Pancreas (tissue), 10 donors: Measurements from ENCODE around the gene LRMDA. TPM values are rescaled to one million over a fixed set of nuclear protein-coding genes. Genes with fewer than 3 reads are reported as not detected.

Source experiments
- ATAC-seq, 4 donors: fragments of 200-7000 bp; cut with Tn5 transposase; one replicate each; pipeline versions ENCODE4 v1.8.0 to v1.9.1; 2020; ENCODE audit warnings: mild to moderate bottlenecking in 4 of 4, moderate library complexity in 4 of 4
- DNase-seq, 6 donors: peaks; one replicate each; pipeline ENCODE4 v3.0.0-alpha.2; 2020
- FAIRE-seq: peaks from 2 replicates; lab custom pipeline; 2012; peaks lifted over from hg19 to GRCh38; lab: Jason Lieb, UNC
- H3K27ac ChIP-seq, 4 donors: fragments of 200-600 bp; sonication (generic); 1 replicate in 3 of 4; 2 replicates in 1 of 4; pipeline versions ENCODE4 v1.5.0 to v1.8.0; 2020
- H3K27me3 ChIP-seq, 4 donors: fragments of 200-600 bp; one replicate each; pipeline ENCODE4 v1.8.0; 2021
- H3K36me3 ChIP-seq, 3 donors: fragments of 200-600 bp; sonication (generic) in 1 of 3; one replicate each; pipeline versions ENCODE4 v1.5.0 to v1.8.0; 2020 to 2021
- H3K4me1 ChIP-seq, 3 donors: fragments of 200-600 bp; one replicate each; pipeline ENCODE4 v1.8.0; 2021
- H3K4me3 ChIP-seq, 4 donors: fragments of 200-600 bp; sonication (generic) in 2 of 4; one replicate each; pipeline versions ENCODE4 v1.5.0 to v1.8.0; 2020 to 2021
- H3K9me3 ChIP-seq, 4 donors: fragments of 200-600 bp; one replicate each; pipeline ENCODE4 v1.8.0; 2021
- WGBS, 2 donors: extraction: QIAGEN DNeasy Blood & Tissue Kit; methylation state at CpG; one replicate each; pipeline ENCODE4 v1.1.7; 2013; 5-methylcytosine and 5-hydroxymethylcytosine counted together
- intact Hi-C, 3 donors: fragments of 100-400 bp; cut with DNase I; formaldehyde crosslinking; loops; one replicate each; pipeline versions ENCODE4 v1.11.1 to v1.14.2; 2022
- polyA plus RNA-seq, 2 donors: library from polyadenylated mRNA; stranded (reverse); fragments of 200-250 nt; gene quantifications; one replicate each; pipeline ENCODE4 v1.2.3, GENCODE V29; 2013
- total RNA-seq, 6 donors: library from RNA; stranded (reverse); fragmentation: NEBNext Ultra II Directional in 4 of 6; extraction: Animal tissue kit (Norgen Biotek cat#: 25700) in 4 of 6; gene quantifications; one replicate each; pipeline versions ENCODE4 v1.2.1 to v1.2.4, GENCODE V29; 2021 to 2023
- TF ChIP-seq, protein P1 (sequence below), 4 donors: fragments of 200-600 bp; sonication (generic) in 3 of 4; IDR thresholded peaks; one replicate each; pipeline versions ENCODE4 v1.5.0 to v1.8.0; 2021; ENCODE audit warnings: antibody characterized with exemption in 4 of 4
- donor health status: healthy with polysubstance abuse.
- donor health status: DM: no; HTN: no; CAD: no; lungs with moderate emphysema.
- donor health status: DM: no; HTN: no; CAD: no.
- donor health status: control.
- donor health status: control.
- donor health status: Bipolar disorder and iron deficiency.
- donor health status: DM: yes; HTN: yes; CAD: no.
- donor health status: DM: no; HTN: no; CAD: no.
- donor health status: DM: no; HTN: no; CAD: no.
- donor health status: DM: yes; HTN: yes; CAD: no.

Gene LRMDA
- total and polyA plus RNA-seq, 8 donors, result 4.6 to 21.2 (median 13.4) TPM

- ATAC-seq (no peak), FAIRE-seq (no peak), DNase-seq (no peak)
- WGBS, 2 donors, result 73 to 79% methylated on average over 6 of the region's 6 CpGs
- H3K27me3 ChIP-seq, result no peaks in the 10 kb centered on the region
- no peak overlapping the region for H3K27ac ChIP-seq
- no peaks in the 10 kb centered on the region for H3K36me3 ChIP-seq
- no peaks in the 10 kb centered on the region for H3K9me3 ChIP-seq
- TF ChIP-seq, protein P1, sequence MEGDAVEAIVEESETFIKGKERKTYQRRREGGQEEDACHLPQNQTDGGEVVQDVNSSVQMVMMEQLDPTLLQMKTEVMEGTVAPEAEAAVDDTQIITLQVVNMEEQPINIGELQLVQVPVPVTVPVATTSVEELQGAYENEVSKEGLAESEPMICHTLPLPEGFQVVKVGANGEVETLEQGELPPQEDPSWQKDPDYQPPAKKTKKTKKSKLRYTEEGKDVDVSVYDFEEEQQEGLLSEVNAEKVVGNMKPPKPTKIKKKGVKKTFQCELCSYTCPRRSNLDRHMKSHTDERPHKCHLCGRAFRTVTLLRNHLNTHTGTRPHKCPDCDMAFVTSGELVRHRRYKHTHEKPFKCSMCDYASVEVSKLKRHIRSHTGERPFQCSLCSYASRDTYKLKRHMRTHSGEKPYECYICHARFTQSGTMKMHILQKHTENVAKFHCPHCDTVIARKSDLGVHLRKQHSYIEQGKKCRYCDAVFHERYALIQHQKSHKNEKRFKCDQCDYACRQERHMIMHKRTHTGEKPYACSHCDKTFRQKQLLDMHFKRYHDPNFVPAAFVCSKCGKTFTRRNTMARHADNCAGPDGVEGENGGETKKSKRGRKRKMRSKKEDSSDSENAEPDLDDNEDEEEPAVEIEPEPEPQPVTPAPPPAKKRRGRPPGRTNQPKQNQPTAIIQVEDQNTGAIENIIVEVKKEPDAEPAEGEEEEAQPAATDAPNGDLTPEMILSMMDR (IDR thresholded peaks at IDR 0.05), result no peak
- no peaks in the 10 kb centered on the region for H3K4me1 ChIP-seq
- no peak overlapping the region for H3K4me3 ChIP-seq
- intact Hi-C loops, result no loop called here
Observed at GRCh38 chr10:76353237-76353851, 921.9 kb downstream of the LRMDA start.

DNA sequence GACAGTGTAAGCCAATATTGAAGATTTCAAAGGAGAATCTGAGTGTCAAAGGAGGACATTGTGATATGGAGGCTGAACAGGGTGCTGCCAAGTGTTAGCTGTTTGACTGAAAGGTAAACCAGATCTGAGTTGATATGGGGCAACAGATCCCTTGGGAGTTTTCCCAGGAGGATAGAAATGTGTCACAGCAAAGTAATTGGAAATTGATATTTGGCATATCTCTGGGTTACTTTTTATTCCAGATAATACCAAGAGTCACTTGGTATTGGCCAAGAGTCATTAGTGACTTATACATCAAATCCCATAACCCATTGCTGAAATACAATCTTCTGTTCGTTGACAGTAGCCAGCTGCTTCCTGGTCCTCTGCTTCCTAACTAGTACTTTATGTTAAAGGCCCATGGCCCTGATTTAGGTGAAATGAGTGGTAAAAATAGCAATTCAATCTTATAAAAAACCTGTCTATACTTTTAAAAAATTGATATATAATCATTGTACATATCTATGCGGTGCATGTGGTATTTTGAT lies 922.9 kb downstream of the LRMDA start:
- 86 to 88% methylated on average over 2 of the region's 2 CpGs for WGBS, 2 donors
- no peaks in the 10 kb centered on the region for H3K4me1 ChIP-seq
- ATAC-seq (no peak), DNase-seq (no peak), FAIRE-seq (no peak)
- H3K4me3 ChIP-seq, result no peak overlapping the region
- no peak overlapping the region for H3K27ac ChIP-seq
- H3K36me3 ChIP-seq, result no peaks in the 10 kb centered on the region
- no peaks in the 10 kb centered on the region for H3K27me3 ChIP-seq
- TF ChIP-seq, protein P1 (IDR thresholded peaks at IDR 0.05), result no peak
- intact Hi-C loops, result no loop called here
- no peaks in the 10 kb centered on the region for H3K9me3 ChIP-seq

GRCh38 chr10:76354921-76355320 lies 923.5 kb downstream of the LRMDA start:
- Histone ChIP-seq H3K9me3 (no peaks in the 10 kb centered on the region), H3K27me3 (no peaks in the 10 kb centered on the region), H3K4me1 (no peaks in the 10 kb centered on the region), H3K36me3 (no peaks in the 10 kb centered on the region), H3K27ac (no peak overlapping the region), H3K4me3 (no peak overlapping the region)
- no peak for FAIRE-seq
- intact Hi-C loops, result no loop called here
- 78% methylated on average over 4 of the region's 4 CpGs for WGBS, 2 donors
- no peak for DNase-seq
- TF ChIP-seq, protein P1 (IDR thresholded peaks at IDR 0.05), result no peak
- no peak for ATAC-seq

DNA sequence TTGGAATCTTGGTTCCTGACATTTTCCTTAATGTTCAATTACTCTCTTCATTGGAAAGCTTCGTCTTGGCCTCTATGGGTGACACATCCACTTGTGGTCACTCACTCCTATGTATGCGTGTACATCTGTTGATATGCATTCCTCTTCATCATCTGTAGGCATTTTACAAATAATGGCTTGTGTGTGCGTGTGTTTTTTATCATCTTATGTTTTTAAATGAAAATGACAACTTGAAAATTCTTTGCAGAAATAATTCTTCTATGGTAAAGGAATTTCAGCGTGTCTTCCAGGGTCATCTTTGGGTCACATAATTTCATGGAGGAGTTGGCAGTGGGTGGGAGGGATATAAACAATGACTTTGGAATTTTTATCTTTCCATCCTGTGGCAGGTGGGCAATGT lies 925.1 kb downstream of the LRMDA start:
- TF ChIP-seq, protein P1 (IDR thresholded peaks at IDR 0.05), result no peak
- Histone ChIP-seq H3K4me1 (no peaks in the 10 kb centered on the region), H3K4me3 (no peak overlapping the region), H3K27ac (no peak overlapping the region), H3K9me3 (no peaks in the 10 kb centered on the region), H3K36me3 (no peaks in the 10 kb centered on the region), H3K27me3 (no peaks in the 10 kb centered on the region)
- no peak for FAIRE-seq
- no peak for ATAC-seq
- 94 to 97% methylated on average over 4 of the region's 4 CpGs for WGBS, 2 donors
- intact Hi-C loops, result no loop called here
- DNase-seq, result no peak

DNA sequence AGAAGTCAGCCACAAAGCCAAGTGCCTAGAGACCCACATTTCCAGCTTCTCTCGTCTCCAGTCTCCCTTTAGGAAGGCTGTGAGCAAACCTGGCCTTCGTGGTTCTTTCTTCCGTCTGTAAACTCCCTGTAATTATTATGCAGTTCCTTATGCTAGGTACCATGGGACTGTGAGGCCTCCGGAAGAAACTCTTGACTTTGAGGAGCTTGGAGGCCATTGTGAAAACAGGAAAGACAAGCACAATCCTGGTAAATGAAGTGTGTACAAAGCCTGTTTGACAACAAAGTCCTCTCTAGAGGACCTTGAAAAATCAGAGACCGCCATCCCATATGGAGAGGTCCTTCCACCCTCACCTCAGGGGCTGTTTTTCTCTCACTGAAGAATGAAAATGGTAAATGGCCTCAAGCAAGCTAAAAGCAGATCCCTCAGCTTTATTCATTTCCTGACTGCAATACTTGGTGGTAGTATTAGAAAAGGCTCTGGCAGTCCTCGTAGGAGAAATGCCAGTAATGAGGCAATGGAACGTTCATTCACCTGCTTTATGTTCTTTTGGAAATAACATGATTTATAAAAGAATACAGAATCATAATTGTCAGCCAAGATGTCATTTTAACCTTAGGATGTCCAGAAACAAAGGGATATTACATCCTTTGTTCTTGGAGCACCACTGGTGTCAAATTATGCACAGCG lies 926.4 kb downstream of the LRMDA start:
- no peak overlapping the region for H3K4me3 ChIP-seq
- no peaks in the 10 kb centered on the region for H3K27me3 ChIP-seq
- ATAC-seq (no peak), FAIRE-seq (no peak), DNase-seq (no peak)
- WGBS, 2 donors, result 94 to 95% methylated on average over 8 of the region's 8 CpGs
- intact Hi-C loops, result no loop called here
- no peak overlapping the region for H3K27ac ChIP-seq
- no peaks in the 10 kb centered on the region for H3K9me3 ChIP-seq
- TF ChIP-seq, protein P1 (IDR thresholded peaks at IDR 0.05), result no peak
- H3K4me1 ChIP-seq, result no peaks in the 10 kb centered on the region
- no peaks in the 10 kb centered on the region for H3K36me3 ChIP-seq
